Retinal pigment epithelial cell (primary cell): ENCODE results near the gene GAB2.

Experiments used
- DNase-seq: peaks from one replicate; pipeline ENCODE4 v3.0.0-alpha.2; 2010; ENCODE audit warnings: low read depth
- H3K4me3 ChIP-seq: 2 replicates; pipeline ENCODE4 v1.5.1; 2011; ENCODE audit warnings: mild to moderate bottlenecking, low read length, control low read depth, moderate library complexity
- TF ChIP-seq, protein P1 (sequence below): conservative IDR thresholded peaks from 2 replicates; pipeline ENCODE4 v1.5.1; 2011; ENCODE audit warnings: low read depth, low read length, control low read depth, inconsistent platforms

GAB2 gene

GRCh38 chr11:78209478-78209877, 208.1 kb downstream of the GAB2 start:
- DNase-seq, result no peak
- TF ChIP-seq, protein P1, sequence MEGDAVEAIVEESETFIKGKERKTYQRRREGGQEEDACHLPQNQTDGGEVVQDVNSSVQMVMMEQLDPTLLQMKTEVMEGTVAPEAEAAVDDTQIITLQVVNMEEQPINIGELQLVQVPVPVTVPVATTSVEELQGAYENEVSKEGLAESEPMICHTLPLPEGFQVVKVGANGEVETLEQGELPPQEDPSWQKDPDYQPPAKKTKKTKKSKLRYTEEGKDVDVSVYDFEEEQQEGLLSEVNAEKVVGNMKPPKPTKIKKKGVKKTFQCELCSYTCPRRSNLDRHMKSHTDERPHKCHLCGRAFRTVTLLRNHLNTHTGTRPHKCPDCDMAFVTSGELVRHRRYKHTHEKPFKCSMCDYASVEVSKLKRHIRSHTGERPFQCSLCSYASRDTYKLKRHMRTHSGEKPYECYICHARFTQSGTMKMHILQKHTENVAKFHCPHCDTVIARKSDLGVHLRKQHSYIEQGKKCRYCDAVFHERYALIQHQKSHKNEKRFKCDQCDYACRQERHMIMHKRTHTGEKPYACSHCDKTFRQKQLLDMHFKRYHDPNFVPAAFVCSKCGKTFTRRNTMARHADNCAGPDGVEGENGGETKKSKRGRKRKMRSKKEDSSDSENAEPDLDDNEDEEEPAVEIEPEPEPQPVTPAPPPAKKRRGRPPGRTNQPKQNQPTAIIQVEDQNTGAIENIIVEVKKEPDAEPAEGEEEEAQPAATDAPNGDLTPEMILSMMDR, result no peak
- no peak overlapping the region for H3K4me3 ChIP-seq

GRCh38 chr11:78208257-78209165, 209.1 kb downstream of the GAB2 start:
- TF ChIP-seq, protein P1, result no peak
- no peak for DNase-seq
- H3K4me3 ChIP-seq, result no peak overlapping the region

DNA sequence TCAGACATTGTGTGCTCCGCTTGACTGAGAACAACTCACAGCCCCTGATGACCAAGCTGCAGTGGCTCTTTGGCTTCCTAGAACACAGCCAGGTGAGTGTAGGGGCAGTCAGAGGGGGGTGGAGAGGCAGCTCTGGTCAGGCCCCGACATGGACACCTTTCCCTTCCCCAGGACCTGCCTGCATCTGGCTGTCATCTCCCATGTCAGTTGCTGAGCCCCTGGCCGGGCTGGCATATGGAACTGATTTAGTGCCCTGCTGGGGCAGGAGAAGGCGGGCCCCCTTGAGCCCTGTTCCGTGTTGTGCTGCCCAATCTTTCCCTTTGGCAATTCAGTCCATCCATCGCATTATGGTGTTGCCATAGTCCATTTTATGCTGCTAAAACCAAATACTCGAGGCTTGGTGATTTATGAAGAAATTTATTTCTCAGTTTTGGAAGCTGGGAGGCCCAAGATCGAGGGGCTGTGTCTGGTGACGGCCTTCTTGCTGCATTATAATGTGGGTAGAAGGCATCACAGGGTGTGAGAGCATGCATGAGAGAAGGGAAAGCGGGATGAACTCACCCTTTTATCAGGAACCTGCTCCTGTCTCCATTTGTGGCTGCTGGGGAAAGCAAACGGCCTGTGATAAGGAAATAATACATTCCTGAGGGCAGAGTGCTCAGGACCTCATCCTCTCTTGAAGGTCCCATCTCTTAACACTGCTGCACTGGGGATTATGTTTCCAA, 209.9 kb downstream of the GAB2 start:
- TF ChIP-seq, protein P1, result no peak
- DNase-seq, result no peak
- no peak overlapping the region for H3K4me3 ChIP-seq

GRCh38 chr11:78205691-78206090, 211.9 kb downstream of the GAB2 start:
- no peak overlapping the region for H3K4me3 ChIP-seq
- TF ChIP-seq, protein P1, result no peak
- no peak for DNase-seq

- TF ChIP-seq, protein P1, result no peak
- no peak overlapping the region for H3K4me3 ChIP-seq
- DNase-seq, result no peak
These were observed 212.4 kb downstream of the GAB2 start for GRCh38 chr11:78205256-78205655.

DNA sequence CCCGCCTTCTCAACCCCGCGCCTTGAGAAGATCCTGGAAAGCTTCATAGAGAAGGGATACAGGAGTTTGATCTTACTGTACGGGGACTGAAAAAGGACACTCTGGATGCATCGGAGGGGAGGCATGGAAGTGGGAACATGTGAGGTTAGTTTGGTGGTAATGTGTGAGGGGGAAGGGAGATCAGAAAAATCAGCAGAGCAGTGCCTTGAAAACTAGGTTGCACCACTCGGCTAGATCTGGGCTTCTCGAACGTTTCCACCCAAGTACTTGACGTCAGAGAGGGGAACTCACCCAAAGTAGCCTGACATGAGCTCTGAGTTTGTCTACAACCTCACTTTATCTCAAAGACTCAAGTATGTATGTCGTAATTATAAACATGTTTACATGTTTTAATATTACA, 214.4 kb downstream of the GAB2 start:
- no peak overlapping the region for H3K4me3 ChIP-seq
- TF ChIP-seq, protein P1, result no peak
- DNase-seq, result no peak
